ENCODE data around the gene RAET1E.
"Not testable (repeated sequence)": the region's sequence is repeated elsewhere in the genome, so short reads cannot be mapped to it uniquely, and the experiment has no call there.

RAET1E gene

GRCh38 chr6:149927025-149927424 lies 29.1 kb upstream of the RAET1E start:
- DNase-seq (ENCODE audit: low read depth): not testable (repeated sequence)

- DNase-seq (ENCODE audit: low read depth): peak; percentile 60
Measured at GRCh38 chr6:149925974-149926777, 28.3 kb upstream of the RAET1E start.

- no peak for DNase-seq (ENCODE audit: low read depth)
Measured at GRCh38 chr6:149925253-149925973, 27.5 kb upstream of the RAET1E start.

- no peak for DNase-seq (ENCODE audit: low read depth)
Measured at GRCh38 chr6:149924933-149925252, 27.0 kb upstream of the RAET1E start.

- DNase-seq (ENCODE audit: low read depth): no peak
Measured at GRCh38 chr6:149924206-149924932, 26.5 kb upstream of the RAET1E start.

GRCh38 chr6:149923327-149923986 lies 25.5 kb upstream of the RAET1E start:
- no peak for DNase-seq (ENCODE audit: low read depth)

- DNase-seq (ENCODE audit: low read depth): peak; percentile 95
Measured at GRCh38 chr6:149922642-149923326, 24.9 kb upstream of the RAET1E start, which contains the start of gene RAET1G. Gene RAET1G, minus strand, starts transcription at chr6:149923121. Its CDS starts 111 bp downstream, at chr6:149923010.

- not testable (repeated sequence) for DNase-seq (ENCODE audit: low read depth)
Measured at GRCh38 chr6:149922091-149922490, 24.2 kb upstream of the RAET1E start.

GRCh38 chr6:149921361-149921760 lies 23.4 kb upstream of the RAET1E start:
- DNase-seq (ENCODE audit: low read depth): no peak

- DNase-seq (ENCODE audit: low read depth): no peak
Measured at GRCh38 chr6:149919834-149920225, 21.9 kb upstream of the RAET1E start.

- DNase-seq (ENCODE audit: low read depth): not testable (repeated sequence)
Measured at GRCh38 chr6:149919126-149919833, 21.4 kb upstream of the RAET1E start.

GRCh38 chr6:149918151-149918905 lies 20.4 kb upstream of the RAET1E start:
- no peak for DNase-seq (ENCODE audit: low read depth)

- no peak for DNase-seq (ENCODE audit: low read depth)
Measured at GRCh38 chr6:149917679-149918078, 19.8 kb upstream of the RAET1E start.

GRCh38 chr6:149915970-149916865 lies 18.3 kb upstream of the RAET1E start:
- DNase-seq (ENCODE audit: low read depth): no peak

- DNase-seq (ENCODE audit: low read depth): no peak
Measured at GRCh38 chr6:149913540-149914240, 15.8 kb upstream of the RAET1E start.

- no peak for DNase-seq (ENCODE audit: low read depth)
Measured at GRCh38 chr6:149913085-149913484, 15.2 kb upstream of the RAET1E start.

GRCh38 chr6:149912680-149913079 lies 14.8 kb upstream of the RAET1E start:
- DNase-seq (ENCODE audit: low read depth): not testable (repeated sequence)

- no peak for DNase-seq (ENCODE audit: low read depth)
Measured at GRCh38 chr6:149910721-149911151, 12.8 kb upstream of the RAET1E start.
